NCI-H2029 treated with DMSO at 0.1 percent for 48 hours (cell line): ENCODE data around the gene PSMD12.
"Not testable (repeated sequence)": the region's sequence is repeated elsewhere in the genome, so short reads cannot be mapped to it uniquely, and the experiment has no call there.

Source experiments
- DNase-seq: peaks from one replicate; lab custom pipeline; 2025; lab: John Stamatoyannopoulos, UW

Gene PSMD12

DNA sequence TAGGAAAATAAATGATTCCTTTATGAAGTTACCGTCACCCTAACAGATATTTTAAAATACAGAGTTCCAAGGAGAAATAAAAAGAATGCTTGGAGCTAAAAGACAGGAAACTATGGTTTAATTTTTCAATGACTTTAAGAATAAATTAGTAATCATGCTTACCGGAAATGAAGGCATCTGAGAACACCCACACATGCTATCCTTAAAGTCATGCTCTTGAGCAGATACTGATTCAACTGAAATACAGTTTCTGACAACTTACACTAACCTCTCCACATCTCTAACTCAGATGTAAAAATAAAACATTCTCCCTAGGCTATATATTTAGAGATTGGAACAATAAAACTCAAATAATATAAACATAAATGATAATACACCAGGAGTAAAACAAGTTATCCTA, 7.8 kb downstream of the PSMD12 start:
- no peak for DNase-seq

DNA sequence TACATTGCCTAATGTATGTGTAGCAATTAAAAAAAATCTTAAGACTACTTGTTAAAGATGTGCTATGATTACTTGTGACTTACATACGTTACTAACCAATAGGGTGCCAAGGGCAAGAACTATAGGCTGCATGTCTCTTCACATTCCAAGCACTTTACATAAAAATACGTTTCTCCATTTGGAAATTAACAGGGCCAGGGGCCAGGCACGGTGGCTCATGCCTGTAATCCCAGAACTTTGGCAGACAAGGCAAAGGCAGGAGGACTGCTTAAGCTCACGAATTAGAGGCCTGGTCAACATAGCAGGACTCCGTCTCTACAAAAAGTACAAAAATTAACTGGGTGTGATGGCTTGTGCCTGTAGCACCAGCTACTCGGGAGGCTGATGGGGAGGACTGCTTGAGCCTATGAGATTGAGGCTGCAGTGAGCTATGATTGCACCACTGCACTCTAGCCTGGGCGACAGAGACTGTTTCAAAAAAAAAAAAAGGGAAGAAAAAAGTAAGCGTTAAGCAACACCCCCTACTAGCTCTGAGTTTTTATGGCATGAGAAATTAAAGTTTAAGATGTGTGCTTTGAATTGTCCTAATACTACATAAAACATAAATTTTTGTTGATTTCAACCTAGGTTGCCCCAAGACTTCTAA, 12.3 kb downstream of the PSMD12 start:
- DNase-seq: no peak

- no peak for DNase-seq
Measured at GRCh38 chr17:67353161-67353560, 13.2 kb downstream of the PSMD12 start.

DNA sequence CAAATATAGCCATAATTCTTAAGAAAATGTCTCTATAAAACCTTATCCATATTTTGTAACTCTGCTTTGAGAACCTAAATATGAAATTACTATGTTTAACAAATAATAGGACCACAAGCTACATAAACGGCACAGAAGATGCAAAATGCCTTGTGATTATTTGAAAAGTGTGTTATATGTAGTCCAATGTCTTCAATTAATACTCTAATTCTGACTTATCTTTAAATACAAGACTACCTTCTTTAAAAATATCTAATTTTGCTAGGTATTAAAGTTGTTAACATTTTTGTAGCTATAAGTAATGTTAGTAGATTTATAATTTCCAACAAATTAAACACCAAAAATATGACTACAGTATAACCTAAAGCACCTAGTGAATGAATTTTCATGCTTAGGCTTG, 17.0 kb downstream of the PSMD12 start:
- no peak for DNase-seq

DNA sequence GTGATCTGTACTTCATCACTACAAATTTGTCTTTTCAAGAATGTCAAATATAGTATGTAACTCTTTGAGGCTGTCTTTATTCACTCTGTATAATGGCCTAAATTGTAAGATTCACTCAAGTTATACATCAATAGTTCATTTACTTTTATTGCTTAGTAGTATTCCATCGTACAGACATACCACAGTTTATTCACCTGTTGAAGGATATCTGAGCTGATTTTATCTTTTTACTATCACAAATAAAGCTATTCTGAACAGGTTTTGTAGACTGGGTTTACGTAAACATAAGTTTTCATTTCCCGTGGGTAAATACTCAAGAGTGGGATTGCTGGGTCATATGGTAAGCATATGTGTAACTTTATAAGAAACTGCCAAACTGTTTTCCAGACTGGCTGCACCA, 18.6 kb downstream of the PSMD12 start:
- DNase-seq: no peak

DNA sequence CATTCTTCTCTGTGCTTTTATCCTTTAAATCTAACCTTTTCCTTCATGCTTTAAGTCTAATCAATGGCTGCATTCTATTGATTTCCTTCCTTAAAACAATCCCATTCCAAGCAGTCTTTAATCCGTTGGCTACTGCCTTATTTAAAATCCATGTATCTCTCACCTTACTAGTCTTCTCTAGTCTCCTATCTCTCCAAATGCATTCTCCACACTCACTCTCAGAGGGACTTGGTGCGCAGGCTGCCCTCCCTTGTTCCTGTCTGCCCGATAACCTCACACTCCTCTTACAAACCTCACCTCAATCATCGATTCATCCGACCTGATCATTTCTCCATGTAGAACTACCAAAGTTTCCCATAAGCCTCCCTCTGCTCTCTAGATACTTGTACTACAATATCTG, 23.1 kb downstream of the PSMD12 start:
- DNase-seq: no peak

DNA sequence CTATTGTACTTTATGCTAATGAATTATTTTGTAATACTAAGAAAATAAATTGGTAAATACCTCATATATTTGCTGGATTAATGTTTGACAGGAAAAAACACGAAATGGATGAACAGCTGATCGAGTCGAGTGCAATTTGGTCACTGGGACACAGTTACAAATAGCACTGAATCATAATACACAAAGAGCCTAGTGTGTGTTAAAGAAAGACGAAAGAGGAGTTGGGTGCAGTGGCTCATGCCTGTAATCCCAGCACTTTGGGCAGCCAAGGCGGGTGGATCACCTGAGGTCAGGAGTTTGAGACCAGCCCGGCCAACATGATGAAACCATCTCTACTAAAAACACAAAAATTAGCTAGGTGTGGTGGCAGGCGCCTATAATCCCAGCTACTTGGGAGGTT, 28.0 kb downstream of the PSMD12 start:
- DNase-seq: not testable (repeated sequence)

- no peak for DNase-seq
Measured at GRCh38 chr17:67336859-67337258, 29.5 kb downstream of the PSMD12 start.

DNA sequence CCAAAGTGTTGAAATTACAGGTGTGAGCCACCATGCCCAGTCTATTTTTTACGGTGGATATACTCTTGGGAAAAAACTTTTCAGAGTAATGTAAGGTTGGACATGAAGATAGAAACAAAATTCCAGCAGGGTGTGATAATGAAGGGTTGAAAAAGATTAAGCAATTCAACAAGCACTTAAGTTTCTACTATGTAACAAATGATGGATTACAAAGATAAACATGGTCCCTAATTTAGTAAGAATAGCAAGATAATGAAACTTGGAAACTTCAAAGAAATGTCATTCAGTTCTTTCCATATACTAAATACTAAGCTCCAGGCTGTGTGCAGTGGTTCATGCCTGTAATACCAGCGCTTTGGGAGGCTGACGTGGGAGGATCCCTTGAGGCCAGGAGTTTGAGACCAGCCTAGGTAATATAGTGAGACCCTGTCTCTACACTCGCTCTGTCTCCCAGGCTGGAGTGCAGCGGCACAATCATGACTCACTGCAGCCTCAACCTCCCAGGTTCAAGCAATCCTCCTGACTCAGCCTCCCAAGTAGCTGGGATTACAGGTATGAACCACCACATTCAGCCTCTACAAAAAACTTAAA, 31.0 kb downstream of the PSMD12 start:
- DNase-seq: no peak

DNA sequence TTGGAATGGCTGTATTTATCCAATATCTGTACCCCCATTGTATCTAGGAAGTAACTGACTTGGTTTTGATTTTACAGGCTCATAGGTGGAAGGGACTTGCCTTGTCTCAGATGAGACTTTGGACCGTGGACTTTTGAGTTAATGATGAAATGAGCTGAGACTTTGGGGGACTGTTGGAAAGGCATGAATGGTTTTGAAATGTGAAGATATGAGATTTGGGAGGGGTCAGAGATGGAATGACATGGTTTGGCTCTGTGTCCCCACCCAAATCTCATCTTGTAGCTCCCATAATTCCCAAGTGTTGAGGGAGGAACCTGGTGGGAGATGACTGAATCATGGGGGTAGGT, 34.2 kb downstream of the PSMD12 start:
- DNase-seq: not testable (repeated sequence)

DNA sequence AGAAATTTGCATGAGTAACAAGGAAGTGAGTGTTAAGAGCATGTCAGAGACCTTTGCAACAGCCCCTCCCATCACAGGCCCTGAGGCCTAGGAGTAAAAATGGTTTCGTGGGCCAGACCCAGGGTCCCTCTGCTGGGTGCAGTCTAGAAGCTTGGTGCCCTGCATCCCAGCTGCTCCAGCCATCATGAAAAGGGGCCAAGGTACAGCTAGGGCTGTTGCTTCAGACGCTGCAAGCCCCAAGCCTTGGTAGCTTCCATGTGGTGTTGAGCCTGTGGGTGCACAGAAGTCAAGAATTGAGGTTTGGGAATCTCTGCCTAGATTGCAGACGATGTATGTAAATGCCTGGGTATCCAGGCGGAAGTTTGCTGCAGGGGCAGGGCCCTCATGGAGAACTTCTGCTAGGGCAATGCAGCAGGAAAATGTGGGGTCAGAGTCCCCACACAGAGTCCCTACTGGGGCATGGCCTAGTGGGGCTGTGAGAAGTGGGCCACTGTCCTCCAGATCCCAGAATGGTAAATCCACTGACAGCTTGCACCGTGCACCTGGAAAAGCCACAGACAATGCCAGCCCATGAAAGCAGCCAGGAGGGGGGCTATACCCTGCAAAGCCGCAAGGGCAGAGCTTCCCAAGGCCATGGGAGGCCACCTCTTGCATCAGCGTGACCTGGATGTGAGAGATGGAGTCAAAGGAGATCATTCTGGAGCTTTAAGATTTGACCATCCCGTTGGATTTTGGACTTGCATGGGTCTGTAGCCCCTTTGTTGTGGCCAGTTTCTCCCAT, 34.8 kb downstream of the PSMD12 start:
- not testable (repeated sequence) for DNase-seq

DNA sequence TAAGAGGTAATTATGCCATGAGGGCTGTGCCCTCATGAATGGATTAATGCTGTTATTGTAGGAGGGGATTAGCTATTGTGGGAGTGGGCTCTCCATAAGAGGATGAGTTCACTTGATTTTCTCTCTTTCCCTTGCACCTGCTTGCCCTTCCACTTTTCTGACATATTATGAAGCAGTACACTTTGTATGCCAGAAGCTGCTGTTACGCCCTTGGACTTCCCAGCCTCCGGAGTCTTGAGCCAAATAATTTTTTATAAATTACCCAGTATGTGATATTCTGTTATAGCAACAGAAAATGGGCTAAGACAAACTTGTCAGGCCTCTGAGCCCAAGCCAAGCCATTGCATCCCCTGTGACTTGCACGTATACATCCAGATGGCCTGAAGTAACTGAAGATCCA, 38.4 kb downstream of the PSMD12 start:
- no peak for DNase-seq

GRCh38 chr17:67326959-67327745, 39.2 kb downstream of the PSMD12 start:
- DNase-seq: not testable (repeated sequence)

DNA sequence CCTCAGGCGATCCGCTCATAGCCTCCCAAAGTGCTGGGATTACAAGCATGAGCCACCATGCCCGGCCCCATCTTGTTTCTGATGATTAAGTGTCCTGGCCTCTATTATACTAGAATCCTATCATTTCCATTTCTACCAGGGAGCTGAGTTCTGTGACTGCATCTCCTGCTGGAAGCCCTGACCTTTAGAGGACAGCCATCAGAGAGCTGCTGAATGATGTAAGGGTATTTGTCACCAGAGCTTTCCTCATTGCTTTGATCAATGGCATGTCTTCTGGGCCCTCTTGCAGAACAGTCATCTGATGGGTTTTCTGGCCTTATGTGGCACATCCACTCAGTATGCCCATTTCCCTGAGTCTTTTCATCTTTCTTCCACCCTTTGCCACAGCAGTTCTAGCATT, 39.9 kb downstream of the PSMD12 start:
- no peak for DNase-seq

- DNase-seq: no peak
Measured at GRCh38 chr17:67324330-67324729, 42.0 kb downstream of the PSMD12 start.

DNA sequence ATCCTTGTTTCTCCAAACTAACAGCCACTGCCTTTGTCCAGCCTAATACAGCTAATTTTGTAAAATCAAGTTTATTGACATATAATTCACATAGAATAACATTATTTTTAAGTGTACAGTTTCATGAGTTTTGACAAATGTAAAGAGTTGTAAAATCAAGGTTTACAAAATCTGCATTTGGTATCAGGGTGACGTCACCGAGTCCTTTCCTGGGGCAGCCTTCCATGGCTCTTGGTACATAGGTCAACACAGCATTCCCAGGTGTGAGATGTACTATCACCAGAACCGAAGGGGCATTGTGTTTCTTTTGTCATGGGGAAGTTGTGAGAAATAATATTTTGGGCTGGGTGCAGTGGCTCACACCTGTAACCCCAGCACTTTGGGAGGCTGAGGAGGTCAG, 42.9 kb downstream of the PSMD12 start:
- no peak for DNase-seq

DNA sequence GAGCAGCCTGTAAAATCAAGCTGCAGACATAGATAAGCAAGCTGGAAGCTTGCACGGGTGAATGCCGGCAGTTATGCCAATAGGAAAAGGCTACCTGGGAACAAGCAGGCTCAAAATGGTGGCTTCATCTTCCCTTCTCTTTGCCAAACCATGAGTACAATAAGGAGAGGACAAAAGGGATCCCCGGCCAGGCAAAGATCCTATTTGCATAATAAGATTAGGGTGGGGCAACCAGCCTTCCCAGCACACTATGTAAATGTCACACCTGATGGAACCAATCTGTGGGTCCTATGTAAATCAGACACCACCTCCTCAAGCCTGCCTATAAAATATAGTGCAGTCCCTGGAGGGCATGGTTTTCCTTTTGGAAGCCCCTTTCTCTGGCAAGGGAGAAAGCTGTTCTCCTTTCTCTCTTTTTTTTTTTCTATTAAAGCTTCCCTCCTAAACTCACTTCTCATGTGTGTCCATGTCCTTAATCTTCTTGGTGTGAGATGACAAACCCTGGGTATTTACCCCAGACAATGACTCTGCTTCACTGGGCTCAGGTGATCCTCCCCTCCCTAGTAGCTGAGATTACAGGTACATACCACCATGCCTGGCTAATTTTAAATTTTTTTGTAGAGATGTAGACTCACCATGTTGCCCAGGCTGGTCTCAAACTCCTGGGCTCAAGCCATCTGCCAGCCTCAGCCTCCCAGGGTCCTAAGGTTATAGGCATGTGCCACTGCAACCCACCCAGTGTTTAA, 44.2 kb downstream of the PSMD12 start:
- DNase-seq: no peak

GRCh38 chr17:67321486-67321885, 44.9 kb downstream of the PSMD12 start:
- DNase-seq: not testable (repeated sequence)

DNA sequence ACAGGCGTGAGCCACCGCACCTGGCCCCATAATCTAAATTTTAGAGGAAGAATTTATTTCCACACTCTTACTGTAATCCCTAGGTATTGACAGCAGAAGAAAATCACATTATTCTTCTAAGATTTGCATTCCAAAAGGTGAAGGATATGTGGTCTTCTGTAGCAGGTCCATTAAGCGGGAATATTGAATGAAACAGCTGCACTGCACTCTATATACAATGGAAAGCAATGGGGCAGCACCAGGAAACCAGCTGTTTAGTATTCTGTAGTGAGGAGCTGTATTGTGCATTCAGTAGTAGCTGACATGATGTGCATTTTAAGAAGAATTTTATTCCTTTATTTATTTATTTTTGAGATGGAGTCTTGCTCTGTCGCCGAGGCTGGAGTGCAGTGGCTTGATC, 49.6 kb downstream of the PSMD12 start:
- DNase-seq: no peak

DNA sequence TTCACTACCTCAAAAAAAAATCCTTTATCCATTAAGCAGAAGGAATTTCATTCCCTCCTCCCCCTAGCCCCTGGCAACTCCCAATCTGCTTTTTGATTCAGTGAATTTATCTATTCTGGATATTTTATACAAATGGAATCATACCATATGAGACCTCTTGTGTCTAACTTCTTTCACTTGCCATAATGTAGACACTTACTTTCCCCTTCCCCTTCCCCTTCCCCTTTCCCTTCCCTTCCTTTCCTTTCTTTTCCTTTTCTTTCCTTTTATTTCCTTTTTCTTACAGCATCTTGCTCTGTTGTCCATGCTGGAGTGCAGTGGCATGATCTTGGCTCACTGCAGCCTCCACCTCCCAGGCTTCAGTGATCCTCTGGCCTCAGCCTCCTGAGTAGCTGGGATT, 50.5 kb downstream of the PSMD12 start:
- no peak for DNase-seq

- no peak for DNase-seq
Measured at GRCh38 chr17:67312265-67312664, 54.1 kb downstream of the PSMD12 start.

GRCh38 chr17:67311575-67311974, 54.8 kb downstream of the PSMD12 start:
- no peak for DNase-seq
